H1 (cell line): ENCODE data around the gene OXSR1. TPM values are rescaled to one million over a fixed set of nuclear protein-coding genes. Genes with fewer than 3 reads are reported as not detected.

Experiments used
- BCL11A ChIP-seq, 2 experiments: IDR thresholded peaks; one replicate each; pipeline ENCODE4 v1.6.1; 2011; ENCODE audit warnings: low read depth in 2 of 2, low read length in 2 of 2, mild to moderate bottlenecking in 2 of 2
- FOSL1 ChIP-seq: IDR thresholded peaks from 2 replicates; pipeline ENCODE4 v1.6.1; 2011; ENCODE audit warnings: mild to moderate bottlenecking, low read depth, low read length, moderate library complexity; ENCODE audit not compliant: insufficient read depth
- JUN ChIP-seq: IDR thresholded peaks from 2 replicates; pipeline ENCODE4 v1.6.1; 2011; ENCODE audit warnings: low read depth, mild to moderate bottlenecking, improper control_type of control experiment, low read length
- SAP30 ChIP-seq: fragments of 300-600 bp; sonication (generic); IDR thresholded peaks from 2 replicates; pipeline ENCODE4 v1.7.1; 2012; ENCODE audit warnings: low read length, moderate library complexity, mild to moderate bottlenecking, inconsistent platforms; ENCODE audit not compliant: insufficient read depth, insufficient replicate concordance
- SIX5 ChIP-seq: IDR thresholded peaks from 2 replicates; pipeline ENCODE4 v1.6.1; 2011; ENCODE audit warnings: mild to moderate bottlenecking, low read depth, low read length
- polyA plus RNA-seq, 7 experiments: library from polyadenylated mRNA; depleted of rRNA in 3 of 7; stranded (reverse) in 5 of 7; unstranded in 2 of 7; fragments of >200 nt in 5 of 7; fragments of 200-250 nt in 2 of 7; gene quantifications; 1 replicate in 5 of 7; 2 replicates in 1 of 7; 4 replicates in 1 of 7; pipeline versions ENCODE4 v1.2.1 to v1.2.3, GENCODE V29; 2011 to 2013; ENCODE audit warnings: missing spikeins in 2 of 7, mixed read lengths in 2 of 7
- total RNA-seq: library from RNA; stranded (reverse); fragmentation: NEBNext Ultra II Directional; extraction: Animal tissue kit (Norgen Biotek cat#: 25700); gene quantifications from 2 replicates; pipeline ENCODE4 v1.2.1, GENCODE V29; 2021
- TF ChIP-seq, protein P1 (sequence below): IDR thresholded peaks from 2 replicates; pipeline ENCODE4 v1.6.1; 2011; ENCODE audit warnings: low read length, improper control_type of control experiment

OXSR1 gene
- total and polyA plus RNA-seq, 2 of the 8 experiments (the other 6 are each of a cell fraction or from before 2014, with no cell fraction given): 25.1 to 47.0 TPM

GRCh38 chr3:38136777-38137614 lies 28.3 kb upstream of the OXSR1 start, which contains the start of gene ACAA1 (continued):
- TF ChIP-seq SIX5 (no peak), SAP30 (peak; percentile 29), BCL11A (IDR thresholded peaks at IDR 0.05; ENCODE audit: low read depth in 2 of 2, low read length in 2 of 2) (no peak), JUN (no peak), FOSL1 (no peak)
- TF ChIP-seq, protein P1, sequence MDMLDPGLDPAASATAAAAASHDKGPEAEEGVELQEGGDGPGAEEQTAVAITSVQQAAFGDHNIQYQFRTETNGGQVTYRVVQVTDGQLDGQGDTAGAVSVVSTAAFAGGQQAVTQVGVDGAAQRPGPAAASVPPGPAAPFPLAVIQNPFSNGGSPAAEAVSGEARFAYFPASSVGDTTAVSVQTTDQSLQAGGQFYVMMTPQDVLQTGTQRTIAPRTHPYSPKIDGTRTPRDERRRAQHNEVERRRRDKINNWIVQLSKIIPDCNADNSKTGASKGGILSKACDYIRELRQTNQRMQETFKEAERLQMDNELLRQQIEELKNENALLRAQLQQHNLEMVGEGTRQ: no peak
- TF ChIP-seq, all 59 proteins: peak for 19
